SU-DHL-6 (cell line): Measurements from ENCODE around the gene TSPAN32.

Experiments
- EZH2phosphoT487 ChIP-seq: fragments of 200-600 bp; sonication (generic), shearing (Covaris generic); conservative IDR thresholded peaks from 2 replicates; pipeline ENCODE4 v1.6.1; 2018; ENCODE audit warnings: mild to moderate bottlenecking, antibody characterized with exemption, low read length, moderate library complexity, mixed read lengths
- TF ChIP-seq, protein P1 (sequence below): fragments of 200-600 bp; sonication (generic); IDR thresholded peaks from one replicate; pipeline ENCODE4 v1.5.1; 2017; ENCODE audit warnings: antibody characterized with exemption, mild to moderate bottlenecking, low read length, moderate library complexity; ENCODE audit not compliant: insufficient read depth, poor library complexity, severe bottlenecking

DNA sequence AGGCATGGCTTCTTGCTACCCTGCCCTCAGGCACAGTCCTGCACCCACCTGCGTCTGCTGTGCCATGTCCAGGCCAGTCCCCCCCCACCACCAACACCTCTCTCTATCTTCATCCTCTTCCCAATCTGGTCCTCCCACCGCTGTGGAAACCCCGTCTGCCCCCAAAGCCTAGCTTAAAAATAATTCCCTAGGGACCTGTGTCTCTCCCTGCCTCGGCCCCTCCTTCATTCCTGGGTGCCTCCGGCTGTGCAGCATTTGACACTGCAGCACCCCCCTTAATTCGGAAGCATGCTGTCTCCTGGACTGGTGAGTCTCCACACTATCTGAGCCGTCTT, 28.9 kb upstream of the TSPAN32 start:
- TF ChIP-seq, protein P1, sequence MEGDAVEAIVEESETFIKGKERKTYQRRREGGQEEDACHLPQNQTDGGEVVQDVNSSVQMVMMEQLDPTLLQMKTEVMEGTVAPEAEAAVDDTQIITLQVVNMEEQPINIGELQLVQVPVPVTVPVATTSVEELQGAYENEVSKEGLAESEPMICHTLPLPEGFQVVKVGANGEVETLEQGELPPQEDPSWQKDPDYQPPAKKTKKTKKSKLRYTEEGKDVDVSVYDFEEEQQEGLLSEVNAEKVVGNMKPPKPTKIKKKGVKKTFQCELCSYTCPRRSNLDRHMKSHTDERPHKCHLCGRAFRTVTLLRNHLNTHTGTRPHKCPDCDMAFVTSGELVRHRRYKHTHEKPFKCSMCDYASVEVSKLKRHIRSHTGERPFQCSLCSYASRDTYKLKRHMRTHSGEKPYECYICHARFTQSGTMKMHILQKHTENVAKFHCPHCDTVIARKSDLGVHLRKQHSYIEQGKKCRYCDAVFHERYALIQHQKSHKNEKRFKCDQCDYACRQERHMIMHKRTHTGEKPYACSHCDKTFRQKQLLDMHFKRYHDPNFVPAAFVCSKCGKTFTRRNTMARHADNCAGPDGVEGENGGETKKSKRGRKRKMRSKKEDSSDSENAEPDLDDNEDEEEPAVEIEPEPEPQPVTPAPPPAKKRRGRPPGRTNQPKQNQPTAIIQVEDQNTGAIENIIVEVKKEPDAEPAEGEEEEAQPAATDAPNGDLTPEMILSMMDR = no peak
- no peak for TF ChIP-seq EZH2phosphoT487
